Breast epithelium (tissue), 4 donors: Measurements from ENCODE around the gene MORC1. TPM values are rescaled to one million over a fixed set of nuclear protein-coding genes. Genes with fewer than 3 reads are reported as not detected.

Source experiments
- DNase-seq, 2 donors: peaks; one replicate each; pipeline ENCODE4 v3.0.0-alpha.2; 2019; ENCODE audit warnings: low spot score in 2 of 2
- H3K27ac ChIP-seq, 2 donors: fragments of 200-600 bp; sonication (generic) in 1 of 2; one replicate each; pipeline ENCODE4 v1.5.1; 2016 to 2019; ENCODE audit warnings: mild to moderate bottlenecking in 1 of 2
- H3K27me3 ChIP-seq, 2 donors: fragments of 200-600 bp; sonication (generic) in 1 of 2; one replicate each; pipeline versions ENCODE4 v1.5.1 to v1.6.0; 2017 to 2019; ENCODE audit warnings: control low read depth in 1 of 2, mild to moderate bottlenecking in 1 of 2
- H3K36me3 ChIP-seq: fragments of 200-600 bp; one replicate; pipeline ENCODE4 v1.5.1; 2019
- H3K4me1 ChIP-seq, 2 donors: fragments of 200-600 bp; sonication (generic); one replicate each; pipeline ENCODE4 v1.5.1; 2016 to 2019; ENCODE audit warnings: control low read depth in 1 of 2
- H3K4me3 ChIP-seq, 3 donors: fragments of 200-600 bp; sonication (generic); 1 replicate in 2 of 3; 2 replicates in 1 of 3; pipeline ENCODE4 v1.5.1; 2016 to 2019; ENCODE audit warnings: mild to moderate bottlenecking in 3 of 3, moderate library complexity in 2 of 3
- H3K9me3 ChIP-seq, 2 donors: fragments of 200-600 bp; sonication (generic) in 1 of 2; one replicate each; pipeline ENCODE4 v1.5.1; 2016 to 2019; ENCODE audit warnings: control low read depth in 1 of 2
- CTCF ChIP-seq, 3 donors: fragments of 450-650 bp; IDR thresholded peaks; one replicate each; pipeline ENCODE4 v1.5.1; 2016 to 2017; ENCODE audit warnings: antibody characterized with exemption in 3 of 3, mild to moderate bottlenecking in 3 of 3, moderate library complexity in 3 of 3
- POLR2A ChIP-seq: fragments of 450-650 bp; IDR thresholded peaks from one replicate; pipeline ENCODE4 v1.6.1; 2016; ENCODE audit warnings: antibody characterized with exemption, mild to moderate bottlenecking, moderate library complexity
- POLR2AphosphoS5 ChIP-seq, 3 donors: sonication (generic); formaldehyde crosslinking; IDR thresholded peaks; one replicate each; pipeline ENCODE4 v1.6.1; 2017; ENCODE audit warnings: antibody characterized with exemption in 3 of 3
- intact Hi-C: fragments of 100-400 bp; cut with DNase I; formaldehyde crosslinking; loops from one replicate; pipeline ENCODE4 v1.15.1; 2023; ENCODE audit warnings: low total_unique reads
- total RNA-seq, 3 donors: library from RNA; depleted of rRNA; stranded (reverse); fragments of >200 nt; gene quantifications; one replicate each; pipeline ENCODE4 v1.1.0, GENCODE V29; 2016

The MORC1 gene
- total RNA-seq, 3 donors from 2014 or later: under 0.01 TPM; not detected in 2

GRCh38 chr3:109114746-109115145, 3.2 kb downstream of the MORC1 start:
- TF ChIP-seq POLR2A: no peak
- TF ChIP-seq POLR2AphosphoS5 (IDR thresholded peaks at IDR 0.05): no peak
- TF ChIP-seq CTCF (IDR thresholded peaks at IDR 0.05): no peak
- no peak for DNase-seq
- Histone ChIP-seq H3K27ac (no peak overlapping the region), H3K4me1 (no peaks in the 10 kb centered on the region), H3K27me3 (no peaks in the 10 kb centered on the region), H3K4me3 (no peak overlapping the region), H3K9me3 (no peaks in the 10 kb centered on the region), H3K36me3 (no peaks in the 10 kb centered on the region)
- intact Hi-C loops: no loop called here

GRCh38 chr3:109112946-109113760, 4.8 kb downstream of the MORC1 start:
- H3K4me1 ChIP-seq: no peaks in the 10 kb centered on the region
- no peak for TF ChIP-seq POLR2A
- no peak for TF ChIP-seq CTCF (IDR thresholded peaks at IDR 0.05)
- no peak for TF ChIP-seq POLR2AphosphoS5 (IDR thresholded peaks at IDR 0.05)
- no peaks in the 10 kb centered on the region for H3K9me3 ChIP-seq
- no peak overlapping the region for H3K4me3 ChIP-seq
- no peaks in the 10 kb centered on the region for H3K36me3 ChIP-seq
- intact Hi-C loops: no loop called here
- H3K27me3 ChIP-seq: no peaks in the 10 kb centered on the region
- no peak for DNase-seq
- no peak overlapping the region for H3K27ac ChIP-seq

- Histone ChIP-seq H3K27me3 (no peaks in the 10 kb centered on the region), H3K4me1 (no peaks in the 10 kb centered on the region), H3K4me3 (no peak overlapping the region), H3K9me3 (no peaks in the 10 kb centered on the region), H3K27ac (no peak overlapping the region), H3K36me3 (no peaks in the 10 kb centered on the region)
- intact Hi-C loops: no loop called here
- no peak for TF ChIP-seq POLR2A
- no peak for TF ChIP-seq POLR2AphosphoS5 (IDR thresholded peaks at IDR 0.05)
- TF ChIP-seq CTCF (IDR thresholded peaks at IDR 0.05): no peak
- no peak for DNase-seq
Observed at GRCh38 chr3:109109574-109109973, 8.4 kb downstream of the MORC1 start.

- Histone ChIP-seq H3K27me3 (no peaks in the 10 kb centered on the region), H3K4me3 (no peak overlapping the region), H3K9me3 (no peaks in the 10 kb centered on the region), H3K27ac (no peak overlapping the region), H3K4me1 (no peaks in the 10 kb centered on the region), H3K36me3 (no peaks in the 10 kb centered on the region)
- no peak for TF ChIP-seq POLR2A
- no peak for TF ChIP-seq CTCF (IDR thresholded peaks at IDR 0.05)
- no peak for TF ChIP-seq POLR2AphosphoS5 (IDR thresholded peaks at IDR 0.05)
- intact Hi-C loops: no loop called here
- DNase-seq: no peak
Observed at GRCh38 chr3:109098079-109098644, 19.8 kb downstream of the MORC1 start.

- no peaks in the 10 kb centered on the region for H3K4me1 ChIP-seq
- no peaks in the 10 kb centered on the region for H3K36me3 ChIP-seq
- H3K27ac ChIP-seq: no peak overlapping the region
- TF ChIP-seq POLR2AphosphoS5 (IDR thresholded peaks at IDR 0.05) (no peak), CTCF (IDR thresholded peaks at IDR 0.05) (no peak), POLR2A (no peak)
- H3K4me3 ChIP-seq: no peak overlapping the region
- no peaks in the 10 kb centered on the region for H3K9me3 ChIP-seq
- intact Hi-C loops: no loop called here
- no peaks in the 10 kb centered on the region for H3K27me3 ChIP-seq
- no peak for DNase-seq
Observed at GRCh38 chr3:109095166-109095565, 22.8 kb downstream of the MORC1 start.
